Activated T-cell treated with anti-CD3 and anti-CD28 coated beads, Interleukin-2, amount 50 U/mL, for 4 hours (primary cell): Measurements from ENCODE around the gene STK11IP. TPM values are rescaled to one million over a fixed set of nuclear protein-coding genes. Genes with fewer than 3 reads are reported as not detected.

Source experiments
- ATAC-seq, 2 donors: fragments of 200-7000 bp; cut with Tn5 transposase; one replicate each; pipeline ENCODE4 v1.10.0; 2021
- DNase-seq: peaks from one replicate; pipeline ENCODE4 v3.0.0-alpha.2; 2020
- H3K27me3 Mint-ChIP-seq: one replicate; pipeline ENCODE4 v1.8.0; 2021; ENCODE audit warnings: low read depth, mixed read lengths
- H3K36me3 Mint-ChIP-seq: one replicate; pipeline ENCODE4 v1.8.0; 2022; ENCODE audit warnings: mixed read lengths; ENCODE audit not compliant: insufficient read depth
- H3K4me1 Mint-ChIP-seq: one replicate; pipeline ENCODE4 v1.8.0; 2021; ENCODE audit warnings: low read depth, mixed read lengths
- H3K4me3 Mint-ChIP-seq: one replicate; pipeline ENCODE4 v1.8.0; 2021; ENCODE audit warnings: mild to moderate bottlenecking, moderate library complexity, mixed read lengths
- H3K9me3 Mint-ChIP-seq: one replicate; pipeline ENCODE4 v1.8.0; 2021; ENCODE audit warnings: mixed read lengths
- total RNA-seq, 3 donors: library from RNA; stranded (reverse); gene quantifications; one replicate each; pipeline ENCODE4 v1.2.1, GENCODE V29; 2021

The STK11IP gene
- total RNA-seq, 3 donors from 2014 or later: 32.4 to 37.1 (median 36.0) TPM

GRCh38 chr2:219613461-219614070, 15.9 kb downstream of the STK11IP start:
- H3K4me1 Mint-ChIP-seq: peaks cover 9% of the 10 kb centered on the region
- H3K27me3 Mint-ChIP-seq: no peaks in the 10 kb centered on the region
- no peaks in the 10 kb centered on the region for H3K9me3 Mint-ChIP-seq

GRCh38 chr2:219614076-219614860, 16.6 kb downstream of the STK11IP start:
- H3K4me3 Mint-ChIP-seq: no peak overlapping the region
- ATAC-seq: no peak
- H3K27me3 Mint-ChIP-seq: no peaks in the 10 kb centered on the region
- H3K36me3 Mint-ChIP-seq: peaks cover 18% of the 10 kb centered on the region
- H3K9me3 Mint-ChIP-seq: no peaks in the 10 kb centered on the region
- DNase-seq: no peak
- peaks cover 9% of the 10 kb centered on the region for H3K4me1 Mint-ChIP-seq

More at GRCh38 chr2:219613461-219614070, 15.9 kb downstream of the STK11IP start:
- H3K4me3 Mint-ChIP-seq: no peak overlapping the region
- peaks cover 19% of the 10 kb centered on the region for H3K36me3 Mint-ChIP-seq
- ATAC-seq (no peak), DNase-seq (no peak)

GRCh38 chr2:219615036-219615435, 17.4 kb downstream of the STK11IP start:
- H3K4me3 Mint-ChIP-seq: no peak overlapping the region
- H3K4me1 Mint-ChIP-seq: peaks cover 9% of the 10 kb centered on the region
- H3K9me3 Mint-ChIP-seq: no peaks in the 10 kb centered on the region
- no peaks in the 10 kb centered on the region for H3K27me3 Mint-ChIP-seq
- ATAC-seq: no peak
- DNase-seq: no peak
- H3K36me3 Mint-ChIP-seq: peaks cover 16% of the 10 kb centered on the region

- Mint-ChIP-seq H3K36me3 (peaks cover 16% of the 10 kb centered on the region), H3K4me1 (peaks cover 9% of the 10 kb centered on the region), H3K4me3 (no peak overlapping the region), H3K27me3 (no peaks in the 10 kb centered on the region), H3K9me3 (no peaks in the 10 kb centered on the region)
- DNase-seq (no peak), ATAC-seq (no peak)
These were observed 18.2 kb downstream of the STK11IP start for GRCh38 chr2:219615894-219616293.

- no peaks in the 10 kb centered on the region for H3K9me3 Mint-ChIP-seq
- no peak for DNase-seq
- no peaks in the 10 kb centered on the region for H3K27me3 Mint-ChIP-seq
- no peak overlapping the region for H3K4me3 Mint-ChIP-seq
- peaks cover 9% of the 10 kb centered on the region for H3K4me1 Mint-ChIP-seq
- peaks cover 12% of the 10 kb centered on the region for H3K36me3 Mint-ChIP-seq
- ATAC-seq: no peak
These were observed 18.9 kb downstream of the STK11IP start for GRCh38 chr2:219616550-219616949.

GRCh38 chr2:219618733-219619122, 21.1 kb downstream of the STK11IP start:
- H3K36me3 Mint-ChIP-seq: peaks cover 5% of the 10 kb centered on the region
- no peak overlapping the region for H3K4me3 Mint-ChIP-seq
- DNase-seq: no peak
- no peak for ATAC-seq
- H3K27me3 Mint-ChIP-seq: peaks cover 2% of the 10 kb centered on the region
- H3K9me3 Mint-ChIP-seq: no peaks in the 10 kb centered on the region
- H3K4me1 Mint-ChIP-seq: peaks cover 2% of the 10 kb centered on the region

- no peak overlapping the region for H3K4me3 Mint-ChIP-seq
- H3K4me1 Mint-ChIP-seq: peaks cover 2% of the 10 kb centered on the region
- no peak for DNase-seq
- peaks cover 2% of the 10 kb centered on the region for H3K27me3 Mint-ChIP-seq
- H3K9me3 Mint-ChIP-seq: no peaks in the 10 kb centered on the region
- no peak for ATAC-seq
- peaks cover 5% of the 10 kb centered on the region for H3K36me3 Mint-ChIP-seq
These were observed 21.6 kb downstream of the STK11IP start for GRCh38 chr2:219619235-219619634.

GRCh38 chr2:219620546-219620945, 22.9 kb downstream of the STK11IP start:
- Mint-ChIP-seq H3K4me3 (no peak overlapping the region), H3K4me1 (no peaks in the 10 kb centered on the region), H3K27me3 (peaks cover 6% of the 10 kb centered on the region), H3K9me3 (no peaks in the 10 kb centered on the region), H3K36me3 (no peaks in the 10 kb centered on the region)
- no peak for ATAC-seq
- no peak for DNase-seq

- Mint-ChIP-seq H3K4me3 (no peak overlapping the region), H3K36me3 (no peaks in the 10 kb centered on the region), H3K9me3 (no peaks in the 10 kb centered on the region), H3K4me1 (peaks cover 4% of the 10 kb centered on the region), H3K27me3 (peaks cover 16% of the 10 kb centered on the region)
- ATAC-seq (no peak), DNase-seq (no peak)
These were observed 24.3 kb downstream of the STK11IP start for GRCh38 chr2:219621935-219622334.

- no peaks in the 10 kb centered on the region for H3K9me3 Mint-ChIP-seq
- H3K27me3 Mint-ChIP-seq: peaks cover 18% of the 10 kb centered on the region
- H3K36me3 Mint-ChIP-seq: no peaks in the 10 kb centered on the region
- ATAC-seq (no peak), DNase-seq (no peak)
- H3K4me3 Mint-ChIP-seq: no peak overlapping the region
- H3K4me1 Mint-ChIP-seq: peaks cover 6% of the 10 kb centered on the region
These were observed 24.8 kb downstream of the STK11IP start for GRCh38 chr2:219622472-219622871.

GRCh38 chr2:219624565-219624964, 26.9 kb downstream of the STK11IP start:
- Mint-ChIP-seq H3K4me3 (no peak overlapping the region), H3K36me3 (no peaks in the 10 kb centered on the region), H3K9me3 (no peaks in the 10 kb centered on the region), H3K4me1 (peaks cover 6% of the 10 kb centered on the region), H3K27me3 (peaks cover 32% of the 10 kb centered on the region)
- ATAC-seq (no peak), DNase-seq (no peak)

- no peak for ATAC-seq
- no peaks in the 10 kb centered on the region for H3K9me3 Mint-ChIP-seq
- H3K27me3 Mint-ChIP-seq: peaks cover 32% of the 10 kb centered on the region
- H3K36me3 Mint-ChIP-seq: no peaks in the 10 kb centered on the region
- no peak for DNase-seq
- no peak overlapping the region for H3K4me3 Mint-ChIP-seq
- peaks cover 6% of the 10 kb centered on the region for H3K4me1 Mint-ChIP-seq
These were observed 27.5 kb downstream of the STK11IP start for GRCh38 chr2:219625179-219625578.

- ATAC-seq (no peak), DNase-seq (no peak)
- peaks cover 6% of the 10 kb centered on the region for H3K4me1 Mint-ChIP-seq
- peaks cover 38% of the 10 kb centered on the region for H3K27me3 Mint-ChIP-seq
- peak overlapping the region; percentile 72 for H3K4me3 Mint-ChIP-seq
- no peaks in the 10 kb centered on the region for H3K36me3 Mint-ChIP-seq
- no peaks in the 10 kb centered on the region for H3K9me3 Mint-ChIP-seq
These were observed 28.9 kb downstream of the STK11IP start for GRCh38 chr2:219626540-219626939.

GRCh38 chr2:219627103-219628100, 29.7 kb downstream of the STK11IP start, which contains the start of gene SLC4A3:
TSS of gene SLC4A3 (plus strand) at chr2:219627630. CDS start at chr2:219627993, 363 bp downstream.
- peaks cover 42% of the 10 kb centered on the region for H3K27me3 Mint-ChIP-seq
- H3K36me3 Mint-ChIP-seq: no peaks in the 10 kb centered on the region
- peak; percentile 70 to 77 for ATAC-seq
- H3K9me3 Mint-ChIP-seq: no peaks in the 10 kb centered on the region
- no peak for DNase-seq
- peak within 1 kb of the TSS; percentile 72 for H3K4me3 Mint-ChIP-seq
- H3K4me1 Mint-ChIP-seq: peaks cover 6% of the 10 kb centered on the region
